A549 (cell line): Measurements from ENCODE around the gene RRH. TPM values are rescaled to one million over a fixed set of nuclear protein-coding genes. Genes with fewer than 3 reads are reported as not detected.

Experiments
- ATAC-seq, 2 experiments: fragments of 200-7000 bp in 1 of 2; fragments of >200 bp in 1 of 2; cut with Nextera tagmentation in 1 of 2; cut with Tn5 transposase in 1 of 2; 3 replicates each; pipeline versions ENCODE4 v1.8.0 to v1.9.1; 2018 to 2020; ENCODE audit warnings: mild to moderate bottlenecking in 1 of 2, moderate library complexity in 1 of 2
- CTCF ChIA-PET: fragments of 300-600 bp; sonication (Branson Sonifier 250); formaldehyde crosslinking; extraction: SDS; loops from one replicate; lab custom pipeline; 2021; ENCODE audit warnings: antibody characterized with exemption, inconsistent platforms; lab: Yijun Ruan, JAX
- POLR2A ChIA-PET: fragments of 350-600 bp; formaldehyde crosslinking; extraction: SDS; loops from one replicate; lab custom pipeline; 2021; ENCODE audit warnings: antibody characterized with exemption, inconsistent platforms; lab: Yijun Ruan, JAX
- DNase-seq, 2 experiments: peaks; one replicate each; pipeline versions ENCODE4 v3.0.0 to v3.0.0-alpha.2; 2011 to 2016; ENCODE audit warnings: low read depth in 1 of 2, low spot score in 1 of 2
- FAIRE-seq: peaks from 2 replicates; lab custom pipeline; 2011; peaks lifted over from hg19 to GRCh38; lab: Jason Lieb, UNC
- H3K27ac ChIP-seq, 2 experiments: fragments of >200 bp; sonication (Bioruptor Twin); formaldehyde crosslinking; 3 replicates each; pipeline ENCODE4 v1.5.1; 2016 to 2017
- H3K4me1 ChIP-seq: fragments of >200 bp; sonication (Bioruptor Twin); formaldehyde crosslinking; 3 replicates; pipeline ENCODE4 v1.6.1; 2016
- H3K4me2 ChIP-seq: fragments of >200 bp; sonication (Bioruptor Twin); formaldehyde crosslinking; 3 replicates; pipeline ENCODE4 v1.6.1; 2016
- H3K4me3 ChIP-seq: fragments of >200 bp; sonication (Bioruptor Twin); formaldehyde crosslinking; 3 replicates; pipeline ENCODE4 v1.5.1; 2016
- H3K9me3 ChIP-seq: fragments of >200 bp; sonication (Bioruptor Twin); formaldehyde crosslinking; 3 replicates; pipeline ENCODE4 v1.6.1; 2016
- ATOH8 ChIP-seq: fragments of 250-450 bp; sonication (Bioruptor Pico); IDR thresholded peaks from 2 replicates; pipeline ENCODE4 v1.5.0; 2020; ENCODE audit warnings: low read depth, mild to moderate bottlenecking, moderate library complexity
- CHD2 ChIP-seq: fragments of 150-350 bp; IDR thresholded peaks from 2 replicates; pipeline ENCODE4 v1.6.1; 2014; ENCODE audit warnings: low read length; ENCODE audit not compliant: partially characterized antibody
- CHD4 ChIP-seq: fragments of 200-600 bp; sonication (generic); IDR thresholded peaks from 2 replicates; pipeline ENCODE4 v1.6.1; 2016; ENCODE audit warnings: antibody characterized with exemption, mild to moderate bottlenecking, borderline replicate concordance
- CTCF ChIP-seq: fragments of >200 bp; sonication (Bioruptor Twin); formaldehyde crosslinking; IDR thresholded peaks from 3 replicates; pipeline ENCODE4 v1.5.1; 2016
- E2F6 ChIP-seq: IDR thresholded peaks from 2 replicates; pipeline ENCODE4 v1.6.1; 2012; ENCODE audit warnings: low read depth, borderline replicate concordance
- EP300 ChIP-seq, 2 experiments: fragments of >200 bp; sonication (Bioruptor Twin); formaldehyde crosslinking; IDR thresholded peaks; 2 replicates in 1 of 2; 3 replicates in 1 of 2; pipeline ENCODE4 v1.6.1; 2016 to 2017
- GATA3 ChIP-seq: IDR thresholded peaks from 2 replicates; pipeline ENCODE4 v1.6.1; 2012; ENCODE audit warnings: borderline replicate concordance
- HES2 ChIP-seq: fragments of >200 bp; sonication (Bioruptor Twin); formaldehyde crosslinking; IDR thresholded peaks from 2 replicates; pipeline ENCODE4 v1.6.1; 2016
- HEYL ChIP-seq: fragments of 250-450 bp; sonication (Bioruptor Pico); IDR thresholded peaks from 2 replicates; pipeline ENCODE4 v1.8.0; 2021; ENCODE audit warnings: mild to moderate bottlenecking, moderate library complexity
- HMGXB4 ChIP-seq: fragments of 250-450 bp; sonication (Bioruptor Pico); IDR thresholded peaks from 2 replicates; pipeline ENCODE4 v1.5.0; 2021; ENCODE audit warnings: mild to moderate bottlenecking, moderate library complexity, borderline replicate concordance
- JUNB ChIP-seq: fragments of >200 bp; sonication (Bioruptor Twin); formaldehyde crosslinking; IDR thresholded peaks from 2 replicates; pipeline ENCODE4 v1.6.1; 2016
- KDM5A ChIP-seq: fragments of 200-600 bp; sonication (generic); IDR thresholded peaks from 2 replicates; pipeline ENCODE4 v1.6.1; 2016; ENCODE audit warnings: antibody characterized with exemption, mild to moderate bottlenecking
- MAZ ChIP-seq: fragments of 150-350 bp; IDR thresholded peaks from 2 replicates; pipeline ENCODE4 v1.6.1; 2014; ENCODE audit warnings: antibody characterized with exemption, low read depth, low read length, borderline replicate concordance
- MYC ChIP-seq: IDR thresholded peaks from 2 replicates; pipeline ENCODE4 v1.6.1; 2012; ENCODE audit warnings: mild to moderate bottlenecking, inconsistent platforms, low read length, improper control_type of control experiment, borderline replicate concordance
- NPAS2 ChIP-seq: fragments of 250-450 bp; sonication (Bioruptor Pico); IDR thresholded peaks from 2 replicates; pipeline ENCODE4 v1.8.0; 2022; ENCODE audit warnings: mild to moderate bottlenecking, moderate library complexity, borderline replicate concordance
- NR3C1 ChIP-seq: fragments of >200 bp; sonication (Bioruptor Twin); formaldehyde crosslinking; IDR thresholded peaks from 3 replicates; pipeline ENCODE4 v1.6.1; 2017
- PHF8 ChIP-seq: fragments of 200-600 bp; sonication (generic); IDR thresholded peaks from 2 replicates; pipeline ENCODE4 v1.6.1; 2016; ENCODE audit warnings: low read depth, mild to moderate bottlenecking, antibody characterized with exemption, moderate library complexity, borderline replicate concordance
- POLR2A ChIP-seq: IDR thresholded peaks from 2 replicates; pipeline ENCODE4 v1.6.1; 2012; ENCODE audit warnings: mild to moderate bottlenecking, low read length
- RARB ChIP-seq: fragments of 250-450 bp; sonication (Bioruptor Pico); IDR thresholded peaks from 2 replicates; pipeline ENCODE4 v1.8.0; 2021; ENCODE audit warnings: mild to moderate bottlenecking, moderate library complexity
- RCOR1 ChIP-seq: fragments of 150-350 bp; IDR thresholded peaks from 2 replicates; pipeline ENCODE4 v1.6.1; 2014; ENCODE audit warnings: antibody characterized with exemption, low read length, low read depth
- REST ChIP-seq: fragments of 200-600 bp; sonication (generic); IDR thresholded peaks from 2 replicates; pipeline ENCODE4 v1.6.1; 2016; ENCODE audit warnings: antibody characterized with exemption, mild to moderate bottlenecking, moderate library complexity
- RFX5 ChIP-seq: fragments of 450-650 bp; IDR thresholded peaks from 2 replicates; pipeline ENCODE4 v1.7.1; 2014; ENCODE audit warnings: antibody characterized with exemption, mild to moderate bottlenecking, moderate library complexity
- RNF2 ChIP-seq: fragments of 200-600 bp; sonication (generic); IDR thresholded peaks from 2 replicates; pipeline ENCODE4 v1.6.1; 2016; ENCODE audit warnings: low read depth, mild to moderate bottlenecking, antibody characterized with exemption, moderate library complexity, borderline replicate concordance
- SREBF2 ChIP-seq: fragments of 450-650 bp; IDR thresholded peaks from 2 replicates; pipeline ENCODE4 v1.6.1; 2014; ENCODE audit warnings: mild to moderate bottlenecking, moderate library complexity
- ZC3H11A ChIP-seq: fragments of 450-650 bp; IDR thresholded peaks from 2 replicates; pipeline ENCODE4 v1.6.1; 2014; ENCODE audit warnings: antibody characterized with exemption, mild to moderate bottlenecking
- ZNF302 ChIP-seq: fragments of 250-450 bp; sonication (Bioruptor Pico); IDR thresholded peaks from 2 replicates; pipeline ENCODE4 v1.9.0; 2021; ENCODE audit warnings: inconsistent platforms, mild to moderate bottlenecking, moderate library complexity
- WGBS: methylation state at CpG from one replicate; pipeline ENCODE4 v1.1.6; 2017; ENCODE audit errors: missing lambda C conversion rate; 5-methylcytosine and 5-hydroxymethylcytosine counted together
- polyA plus RNA-seq, 4 experiments: library from polyadenylated mRNA; depleted of rRNA in 3 of 4; stranded (reverse); fragments of >200 nt; fragmentation: RNase III in 1 of 4; extraction: RNeasy Plus Mini Kit Qiagen cat#74134 plus additional on column Dnase treatment in 1 of 4; gene quantifications; 2 replicates in 3 of 4; 3 replicates in 1 of 4; pipeline ENCODE4 v1.2.3, GENCODE V29; 2011 to 2017

RRH gene
- polyA plus RNA-seq, 2 of the 4 experiments (the other 2 are of a cell fraction) = 0.10 to 0.18 TPM

- no peak for TF ChIP-seq KDM5A
- TF ChIP-seq HEYL = no peak
- TF ChIP-seq JUNB = no peak
- TF ChIP-seq RCOR1 = no peak
- no peak for TF ChIP-seq ATOH8 (CRISPR knock-in tag)
- TF ChIP-seq HES2 = no peak
- TF ChIP-seq ZC3H11A = no peak
- TF ChIP-seq HMGXB4 (CRISPR knock-in tag) = no peak
- TF ChIP-seq MYC = no peak
- no peak for TF ChIP-seq EP300 (IDR thresholded peaks at IDR 0.05)
- no peak for TF ChIP-seq RARB (CRISPR knock-in tag)
- TF ChIP-seq POLR2A = no peak
- TF ChIP-seq RNF2 = no peak
- TF ChIP-seq NR3C1 = no peak
- TF ChIP-seq NPAS2 (CRISPR knock-in tag) = no peak
- TF ChIP-seq RFX5 = no peak
- TF ChIP-seq CHD4 = no peak
- TF ChIP-seq PHF8 = no peak
- no peak for TF ChIP-seq CTCF
- TF ChIP-seq E2F6 = no peak
- ChIA-PET POLR2A (no interaction called here), CTCF (interaction anchor here (1.2 kb wide), 1 partner anchor 11 kb away, joined by 4 read pairs; no protein-coding TSS in a partner anchor)
- 53% methylated on average over 5 of the region's 5 CpGs for WGBS
- Histone ChIP-seq H3K4me2 (no peak overlapping the region), H3K27ac (no peak overlapping the region), H3K4me1 (no peaks in the 10 kb centered on the region), H3K9me3 (no peaks in the 10 kb centered on the region), H3K4me3 (no peak overlapping the region)
- ATAC-seq = no peak
- FAIRE-seq = no peak
- DNase-seq = no peak
Observed at GRCh38 chr4:109870061-109870460, 42.3 kb downstream of the RRH start.

- Histone ChIP-seq H3K9me3 (no peaks in the 10 kb centered on the region), H3K27ac (no peak overlapping the region), H3K4me3 (no peak overlapping the region), H3K4me2 (no peak overlapping the region), H3K4me1 (no peaks in the 10 kb centered on the region)
- DNase-seq (no peak), ATAC-seq (no peak), FAIRE-seq (no peak)
- 73% methylated on average over 2 of the region's 2 CpGs for WGBS
- CTCF ChIA-PET = interaction anchor here (1.2 kb wide), 1 partner anchor 20 kb away, joined by 3 read pairs; no protein-coding TSS in a partner anchor
- POLR2A ChIA-PET = no interaction called here
- no peak for TF ChIP-seq REST
- TF ChIP-seq CHD4 = no peak
- TF ChIP-seq GATA3 = no peak
- no peak for TF ChIP-seq NPAS2 (CRISPR knock-in tag)
- no peak for TF ChIP-seq ZNF302
- TF ChIP-seq MAZ = no peak
- no peak for TF ChIP-seq CHD2
- no peak for TF ChIP-seq MYC
- no peak for TF ChIP-seq CTCF
- TF ChIP-seq SREBF2 = no peak
Observed at GRCh38 chr4:109872065-109872464, 44.3 kb downstream of the RRH start.
